NT2/D1 (cell line): ENCODE results near the gene DAPK1.

Experiments
- SUZ12 ChIP-seq: IDR thresholded peaks from 2 replicates; pipeline ENCODE4 v1.6.1; 2011; ENCODE audit not compliant: insufficient read length, insufficient read depth; ENCODE audit errors: extremely low read depth
- YY1 ChIP-seq: IDR thresholded peaks from 2 replicates; pipeline ENCODE4 v1.6.1; 2011; ENCODE audit not compliant: insufficient read length, insufficient read depth

GRCh38 chr9:87701931-87702421, 204.3 kb downstream of the DAPK1 start:
- TF ChIP-seq YY1 (no peak), SUZ12 (no peak)
